HUES48 (cell line): Measurements from ENCODE around the gene CHRNB1.
"Not testable (repeated sequence)": the region's sequence is repeated elsewhere in the genome, so short reads cannot be mapped to it uniquely, and the experiment has no call there.

Experiments
- H3K27ac ChIP-seq: one replicate; pipeline ENCODE4 v1.7.0; 2013; ENCODE audit warnings: low read depth, low read length, inconsistent platforms
- H3K27me3 ChIP-seq: 2 replicates; pipeline ENCODE4 v1.6.1; 2013; ENCODE audit warnings: mild to moderate bottlenecking, low read length; ENCODE audit not compliant: control insufficient read depth, insufficient read depth
- H3K36me3 ChIP-seq: 2 replicates; pipeline ENCODE4 v1.6.1; 2013; ENCODE audit warnings: low read length; ENCODE audit not compliant: control insufficient read depth, insufficient read depth
- H3K4me1 ChIP-seq: 2 replicates; pipeline ENCODE4 v1.6.1; 2013; ENCODE audit warnings: mild to moderate bottlenecking, low read length; ENCODE audit not compliant: control insufficient read depth, insufficient read depth
- H3K4me3 ChIP-seq: 2 replicates; pipeline ENCODE4 v1.5.1; 2013; ENCODE audit warnings: mild to moderate bottlenecking, low read depth, low read length
- H3K9ac ChIP-seq: 2 replicates; pipeline ENCODE4 v1.6.1; 2013; ENCODE audit warnings: mild to moderate bottlenecking, low read depth, low read length, moderate library complexity
- H3K9me3 ChIP-seq: 2 replicates; pipeline ENCODE4 v1.6.1; 2013; ENCODE audit warnings: low read length; ENCODE audit not compliant: control insufficient read depth, insufficient read depth

The CHRNB1 gene

DNA sequence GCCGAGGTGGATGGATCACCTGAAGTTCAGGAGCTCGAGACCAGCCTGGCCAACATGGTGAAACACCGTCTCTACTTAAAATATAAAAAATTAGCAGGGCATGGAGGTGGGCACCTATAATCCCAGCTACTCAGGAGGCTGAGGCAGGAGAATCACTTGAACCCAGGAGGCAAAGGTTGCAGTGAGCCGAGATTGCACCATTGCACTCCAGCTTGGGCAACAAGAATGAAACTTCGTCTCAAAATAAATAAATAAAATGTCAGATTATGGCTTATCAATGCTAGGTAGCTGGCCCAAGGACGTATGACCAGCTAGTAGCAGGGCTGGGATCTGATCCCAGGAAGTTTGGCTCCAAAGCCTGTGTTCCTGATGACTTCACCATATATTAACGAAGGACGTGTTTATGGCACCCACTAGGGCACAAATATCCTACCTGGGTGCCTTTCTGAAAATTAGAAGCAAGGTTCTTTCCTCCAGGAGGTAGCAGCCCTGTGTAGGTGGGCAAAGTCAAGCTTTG lies 25.7 kb downstream of the CHRNB1 start:
- H3K9me3 ChIP-seq, H3K4me3 ChIP-seq, H3K36me3 ChIP-seq, H3K27me3 ChIP-seq, H3K4me1 ChIP-seq, H3K9ac ChIP-seq, H3K27ac ChIP-seq: not testable (repeated sequence)

DNA sequence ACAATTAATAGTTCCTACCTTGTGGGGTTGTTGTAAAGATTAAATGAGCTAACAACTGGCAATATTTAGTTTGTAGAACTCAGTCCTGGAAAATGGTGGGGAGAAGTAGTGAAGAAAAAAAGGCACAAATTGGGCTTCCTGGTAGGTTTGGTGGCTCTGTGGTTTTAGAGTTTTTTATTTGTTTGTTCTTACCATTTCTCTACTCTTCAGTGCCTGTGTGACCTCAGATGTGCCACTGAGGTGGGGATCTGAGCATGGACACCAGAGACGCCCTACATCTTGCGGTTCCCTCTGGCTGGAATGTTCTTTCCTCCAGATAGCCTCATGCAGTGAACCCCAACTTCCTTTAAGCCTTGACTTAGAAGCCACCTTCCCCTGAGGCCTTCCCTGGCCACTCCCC lies 26.9 kb downstream of the CHRNB1 start:
- H3K27me3 ChIP-seq: no peaks in the 10 kb centered on the region
- H3K36me3 ChIP-seq: 0 out of 2 replicates have a peak, but pooled peaks cover 4% of the 10 kb centered on the region
- no peak overlapping the region for H3K27ac ChIP-seq
- H3K4me1 ChIP-seq: no peaks in the 10 kb centered on the region
- no peak overlapping the region for H3K4me3 ChIP-seq
- no peak overlapping the region for H3K9ac ChIP-seq
- no peaks in the 10 kb centered on the region for H3K9me3 ChIP-seq

DNA sequence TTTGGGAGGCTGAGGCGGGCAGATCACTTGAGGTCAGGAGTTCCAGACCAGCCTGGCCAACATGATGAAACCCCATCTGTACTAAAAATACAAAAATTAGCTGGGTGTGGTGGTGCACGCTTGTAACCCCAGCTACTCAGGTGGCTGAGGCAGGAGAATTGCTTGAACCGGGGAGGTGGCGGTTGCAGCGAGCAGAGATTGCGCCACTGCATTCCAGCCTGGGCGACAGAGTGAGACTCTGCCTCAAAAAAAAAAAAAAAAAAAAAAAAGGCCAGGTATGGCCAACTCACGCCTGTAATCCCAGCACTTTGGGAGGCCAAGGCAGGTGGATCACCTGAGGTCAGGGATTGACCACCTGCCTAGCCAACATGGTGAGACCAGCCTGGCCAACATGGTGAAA lies 29.9 kb downstream of the CHRNB1 start:
- not testable (repeated sequence) for H3K27me3 ChIP-seq, H3K9me3 ChIP-seq, H3K4me3 ChIP-seq, H3K27ac ChIP-seq, H3K36me3 ChIP-seq, H3K9ac ChIP-seq
- H3K4me1 ChIP-seq: peaks cover 15% of the 10 kb centered on the region

DNA sequence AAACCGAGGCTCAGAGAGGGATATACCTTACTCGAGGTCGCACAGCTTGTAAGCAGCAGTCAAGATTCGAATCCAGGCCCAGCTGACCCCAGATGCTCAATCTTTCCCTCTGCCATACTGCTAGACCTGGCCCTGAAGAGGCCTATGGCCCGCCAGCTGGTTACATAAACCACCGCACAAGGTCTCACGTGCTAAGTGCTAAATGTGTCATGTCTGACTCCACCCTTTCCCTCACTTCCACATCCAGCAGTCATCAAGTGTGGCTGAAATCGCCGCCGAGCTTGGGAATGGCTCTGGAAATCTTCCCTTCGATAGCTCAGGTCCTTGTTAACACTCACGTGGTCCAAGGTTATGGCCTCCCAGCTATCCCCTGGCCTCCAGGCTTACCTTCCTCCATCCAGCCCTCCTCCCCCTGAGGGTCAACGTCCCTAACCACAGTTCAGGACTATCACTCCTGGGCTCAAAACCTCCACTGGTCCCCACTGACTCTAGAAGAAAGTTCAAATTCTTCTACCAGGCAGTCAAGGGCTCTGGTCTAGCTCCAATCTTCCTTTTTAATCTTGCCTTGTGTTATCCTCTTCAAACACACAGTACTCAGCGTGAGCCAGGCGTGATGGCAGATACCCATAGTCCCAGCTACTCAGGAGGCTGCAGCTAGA lies 31.0 kb downstream of the CHRNB1 start:
- Histone ChIP-seq H3K4me1 (peaks cover 18% of the 10 kb centered on the region), H3K36me3 (no peaks in the 10 kb centered on the region), H3K9me3 (no peaks in the 10 kb centered on the region), H3K27me3 (no peaks in the 10 kb centered on the region), H3K4me3 (no peak overlapping the region), H3K27ac (no peak overlapping the region), H3K9ac (no peak overlapping the region)

DNA sequence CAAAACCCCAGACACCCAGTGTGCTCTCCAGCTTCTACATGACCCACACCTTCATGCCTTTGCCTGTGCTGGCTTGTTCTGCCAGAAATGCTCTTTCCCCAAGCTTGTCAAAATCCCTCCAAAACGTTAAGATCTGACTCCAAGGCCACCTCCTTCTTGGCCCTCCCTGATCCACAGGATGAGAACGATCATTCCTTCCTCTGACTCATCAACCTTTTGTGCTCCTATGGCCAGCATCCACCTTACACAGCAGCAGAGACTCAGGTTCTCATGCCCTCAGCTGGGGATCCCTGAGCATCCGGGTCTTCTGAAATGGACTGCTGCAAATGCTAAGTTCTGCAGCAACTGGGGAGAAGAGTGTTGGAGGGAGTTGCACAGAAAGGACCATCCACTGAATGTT lies 31.6 kb downstream of the CHRNB1 start:
- no peaks in the 10 kb centered on the region for H3K9me3 ChIP-seq
- H3K4me3 ChIP-seq: no peak overlapping the region
- peaks cover 18% of the 10 kb centered on the region for H3K4me1 ChIP-seq
- H3K27me3 ChIP-seq: no peaks in the 10 kb centered on the region
- H3K36me3 ChIP-seq: no peaks in the 10 kb centered on the region
- no peak overlapping the region for H3K9ac ChIP-seq
- H3K27ac ChIP-seq: no peak overlapping the region

DNA sequence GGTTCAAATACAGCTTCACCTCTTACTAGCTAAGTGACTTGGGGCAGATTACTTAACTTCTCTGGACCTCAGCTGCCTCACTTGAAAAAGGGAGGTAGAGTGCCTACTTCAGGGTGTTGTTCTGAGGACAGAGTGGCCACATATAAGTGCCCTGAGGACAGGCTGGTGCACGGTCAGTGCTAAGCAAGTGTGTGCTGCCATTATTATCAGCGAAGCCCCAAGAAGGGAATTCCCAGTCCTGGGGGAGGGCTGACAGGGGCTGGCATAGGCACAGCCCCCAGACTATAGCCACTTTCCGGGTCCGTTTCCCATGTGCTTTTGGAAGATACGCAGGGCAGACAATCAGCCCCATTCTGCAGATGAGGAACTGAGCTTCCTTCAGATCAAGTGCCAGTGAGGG lies 32.1 kb downstream of the CHRNB1 start:
- peaks cover 18% of the 10 kb centered on the region for H3K4me1 ChIP-seq
- no peaks in the 10 kb centered on the region for H3K27me3 ChIP-seq
- H3K4me3 ChIP-seq: no peak overlapping the region
- no peaks in the 10 kb centered on the region for H3K36me3 ChIP-seq
- no peak overlapping the region for H3K9ac ChIP-seq
- H3K9me3 ChIP-seq: no peaks in the 10 kb centered on the region
- H3K27ac ChIP-seq: no peak overlapping the region

DNA sequence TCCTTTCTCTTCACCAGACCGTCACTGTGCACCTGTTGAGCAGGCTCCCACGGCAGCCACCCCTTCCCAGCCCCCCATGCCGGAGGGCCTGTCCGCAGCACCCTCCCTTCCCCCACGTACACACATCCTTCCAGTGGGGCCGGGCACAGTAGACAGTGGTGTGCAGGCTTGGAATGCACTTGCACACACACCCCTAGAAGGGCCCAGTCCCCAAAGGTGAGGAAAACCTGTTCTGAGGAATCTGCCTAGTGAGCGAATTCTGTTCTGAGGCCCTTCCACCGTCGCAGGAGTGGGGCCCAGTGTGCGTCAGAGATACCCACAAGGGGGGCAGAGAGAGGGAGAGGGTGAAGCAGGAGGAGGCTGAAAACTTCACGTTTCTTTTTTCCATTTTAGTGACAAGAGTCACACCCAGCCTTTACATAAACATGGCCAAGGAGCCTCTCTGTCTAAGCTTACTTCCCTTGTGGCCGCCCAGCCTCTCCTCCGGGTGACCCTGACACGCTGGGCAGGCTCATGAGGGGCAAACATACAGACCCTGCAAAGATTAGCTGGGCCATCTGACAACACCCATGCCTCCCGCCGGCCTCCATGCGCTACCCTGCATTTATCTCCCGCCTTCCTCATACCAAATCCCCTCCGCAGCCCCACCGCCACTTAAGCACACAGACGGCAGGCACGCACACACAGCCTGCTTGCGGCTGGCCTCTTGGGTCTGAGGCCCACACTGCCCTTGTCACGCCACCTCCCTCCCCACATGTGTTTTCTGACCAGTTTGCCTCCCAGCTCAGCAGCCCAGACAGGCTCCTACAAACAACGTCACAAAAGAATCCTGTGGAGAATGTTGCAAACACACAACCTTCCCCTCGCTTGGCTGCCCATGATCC lies 32.8 kb downstream of the CHRNB1 start:
- H3K4me3 ChIP-seq: peak overlapping the region; percentile 72; the same call in 1 of the 2 replicates
- H3K9ac ChIP-seq: no peak overlapping the region
- no peaks in the 10 kb centered on the region for H3K36me3 ChIP-seq
- peak overlapping the region; percentile 31 for H3K27ac ChIP-seq
- no peaks in the 10 kb centered on the region for H3K9me3 ChIP-seq
- H3K27me3 ChIP-seq: no peaks in the 10 kb centered on the region
- peaks cover 18% of the 10 kb centered on the region for H3K4me1 ChIP-seq

DNA sequence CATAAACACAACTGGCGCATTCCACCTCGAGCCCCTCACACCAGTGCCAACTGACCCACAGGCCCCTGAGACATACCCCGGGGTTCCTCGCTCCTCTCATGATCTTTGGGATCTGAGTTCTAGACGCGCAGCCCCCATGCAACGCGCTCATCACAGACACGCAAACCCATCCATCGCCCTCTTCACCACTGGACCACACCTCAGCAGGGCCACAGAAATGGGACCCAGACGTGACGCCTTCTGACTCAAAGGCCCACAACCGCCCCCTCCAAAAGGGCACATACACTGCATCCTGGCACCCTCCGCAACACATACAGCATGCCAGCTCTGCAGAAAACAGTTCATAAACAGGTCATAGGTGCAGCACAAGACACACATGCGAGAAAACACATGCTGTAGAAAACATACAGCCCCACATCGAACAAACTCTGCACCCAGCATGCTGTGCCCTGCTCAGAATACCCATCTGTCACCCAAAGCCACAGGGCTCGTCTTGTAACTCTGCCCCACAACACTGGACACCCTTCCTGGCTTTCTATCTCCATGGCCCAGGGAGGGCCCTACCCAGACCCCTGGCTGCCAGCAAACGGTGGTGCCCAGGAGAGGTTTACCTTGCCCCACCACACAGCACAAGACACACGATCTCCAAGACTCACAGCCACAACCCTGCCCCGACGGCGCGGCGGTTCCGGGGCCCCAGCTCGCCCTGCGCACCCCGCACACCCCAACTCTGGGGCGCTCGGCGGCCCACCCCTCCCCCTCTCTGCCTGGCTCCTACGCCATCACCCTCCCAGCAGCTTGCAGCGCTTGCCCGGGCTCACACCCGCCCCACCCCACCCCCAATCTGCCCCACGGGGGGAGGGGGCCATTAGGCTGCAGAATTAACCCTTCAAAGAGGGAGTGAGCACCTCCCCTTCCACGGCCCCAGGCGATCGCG lies 33.7 kb downstream of the CHRNB1 start:
- Histone ChIP-seq H3K36me3 (no peaks in the 10 kb centered on the region), H3K4me1 (peaks cover 18% of the 10 kb centered on the region), H3K27ac (peak overlapping the region; percentile 71), H3K9me3 (no peaks in the 10 kb centered on the region), H3K27me3 (no peaks in the 10 kb centered on the region), H3K4me3 (peak overlapping the region; percentile 72), H3K9ac (peak overlapping the region; percentile 63; the same call in 1 of the 2 replicates)

DNA sequence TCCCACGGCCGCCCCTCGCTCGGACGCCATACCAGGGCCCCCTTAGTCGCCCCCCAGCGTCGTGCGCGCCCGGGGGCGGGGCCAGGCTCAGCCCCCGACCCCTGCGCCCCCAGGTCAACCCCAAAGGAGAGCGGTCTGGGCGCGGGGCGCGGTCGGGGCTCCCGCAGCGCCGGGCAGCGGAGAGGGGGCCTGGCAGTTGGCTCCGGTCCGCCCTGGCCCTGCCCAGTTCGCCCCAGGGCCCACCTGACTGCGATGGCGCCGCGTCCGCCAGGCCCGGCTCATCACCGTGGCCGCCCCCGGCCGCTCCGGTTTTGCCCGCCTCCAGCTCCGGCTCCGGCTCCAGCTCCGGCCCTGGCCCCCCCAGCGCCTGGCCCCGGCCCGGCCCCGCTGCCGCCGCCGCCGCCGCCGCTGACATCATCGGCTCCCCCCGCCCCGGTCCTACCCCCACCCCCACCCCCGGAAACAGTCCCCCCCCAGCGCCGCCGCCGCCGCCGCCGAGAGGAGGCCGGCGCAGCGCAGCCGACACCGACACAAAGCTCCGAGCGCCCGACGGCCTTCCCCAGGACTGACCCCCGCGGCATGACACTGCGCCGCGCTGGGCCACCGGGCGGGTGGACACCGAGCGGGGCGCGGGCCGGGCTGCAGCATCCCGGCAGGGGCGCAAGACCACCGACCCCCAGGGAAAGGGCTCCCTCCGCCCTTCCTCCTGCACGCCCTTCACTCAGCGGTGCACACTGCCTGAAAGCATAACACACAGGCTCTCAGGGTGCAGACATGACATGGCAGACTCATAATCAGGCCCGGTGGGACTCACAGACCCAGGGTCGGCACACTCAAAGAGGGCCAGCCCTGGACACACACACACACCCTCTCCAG lies 34.6 kb downstream of the CHRNB1 start, which contains the start of gene ZBTB4:
TSS of gene ZBTB4 (minus strand) at position 419 of the 876 bp plus-strand sequence. CDS start 12,830 bp downstream, outside the sequence.
- peaks cover 18% of the 10 kb centered on the region for H3K4me1 ChIP-seq
- H3K4me3 ChIP-seq: peak within 1 kb of the TSS; percentile 75
- H3K27me3 ChIP-seq: no peaks in the 10 kb centered on the region
- H3K27ac ChIP-seq: peak within 1 kb of the TSS; percentile 76
- peak within 1 kb of the TSS; percentile 76 for H3K9ac ChIP-seq
- no peaks in the 10 kb centered on the region for H3K36me3 ChIP-seq
- H3K9me3 ChIP-seq: no peaks in the 10 kb centered on the region

DNA sequence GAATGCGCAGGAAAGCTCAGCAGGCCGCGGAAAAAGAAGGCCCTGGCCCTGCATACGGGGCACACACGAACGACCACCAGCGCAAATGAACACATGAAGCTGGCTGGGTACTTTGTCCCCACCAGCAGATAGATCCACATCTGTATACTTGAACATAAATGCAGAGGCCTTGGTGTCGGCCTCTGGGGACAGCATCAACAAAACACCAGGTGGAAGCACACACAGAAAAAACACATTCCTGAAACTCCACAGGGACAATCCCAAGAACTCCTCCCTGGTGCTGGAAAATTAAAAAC lies 35.2 kb downstream of the CHRNB1 start:
- no peaks in the 10 kb centered on the region for H3K27me3 ChIP-seq
- peak overlapping the region; percentile 76 for H3K9ac ChIP-seq
- peak overlapping the region; percentile 76 for H3K27ac ChIP-seq
- no peaks in the 10 kb centered on the region for H3K36me3 ChIP-seq
- no peaks in the 10 kb centered on the region for H3K9me3 ChIP-seq
- peaks cover 18% of the 10 kb centered on the region for H3K4me1 ChIP-seq
- H3K4me3 ChIP-seq: peak overlapping the region; percentile 75
